ENCODE measurements around the gene HDAC4.
A peak's percentile ranks its signal among the peaks of the same experiment; 100 is the strongest.

The HDAC4 gene

DNA sequence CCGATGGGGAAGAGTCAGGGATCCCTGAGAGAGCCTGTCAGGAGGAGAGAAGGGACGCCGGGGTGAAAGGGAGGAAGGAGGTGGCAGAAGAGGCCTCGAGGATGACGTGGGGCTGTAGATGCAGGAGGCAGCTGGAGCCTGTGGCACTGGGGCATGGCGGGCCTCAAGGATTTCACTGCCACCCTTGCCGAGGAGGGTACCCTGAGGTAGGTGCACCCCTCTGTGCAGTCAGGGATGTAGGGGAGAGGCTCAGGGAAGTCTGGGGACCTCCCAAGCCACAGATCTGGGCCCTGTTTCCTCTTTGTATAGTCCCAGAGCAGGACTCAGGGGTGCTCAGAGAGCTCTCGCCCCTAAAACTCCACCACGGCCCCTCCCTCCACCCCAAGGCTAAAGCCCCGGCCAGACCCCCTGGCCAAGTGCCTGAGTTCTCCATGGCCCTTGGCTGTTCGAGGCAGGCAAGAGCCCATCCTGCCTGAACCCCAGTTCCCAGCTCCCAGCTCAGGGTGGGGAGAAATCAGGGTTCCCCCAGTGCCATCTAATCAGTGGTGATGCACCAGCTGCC, 39.0 kb upstream of the HDAC4 start:
- Histone ChIP-seq H3K36me3 (ENCODE audit: control insufficient read depth, insufficient read depth, low read length) (no peaks in the 10 kb centered on the region), H3K4me1 (ENCODE audit: control insufficient read depth, insufficient read depth, low read length) (peaks cover 33% of the 10 kb centered on the region), H3K4me3 (ENCODE audit: insufficient read depth, low read depth, low read length) (no peak overlapping the region), H3K9me3 (ENCODE audit: control insufficient read depth, low read length) (peaks cover 3% of the 10 kb centered on the region), H3K27me3 (ENCODE audit: control insufficient read depth, insufficient read depth, low read length, poor library complexity, severe bottlenecking) (no peaks in the 10 kb centered on the region), H3K27ac (ENCODE audit: insufficient read depth, low read depth, low read length, poor library complexity, severe bottlenecking) (peak overlapping the region; percentile 93)
- 78 to 82% methylated on average over 11 of the region's 11 CpGs for WGBS, 2 experiments

DNA sequence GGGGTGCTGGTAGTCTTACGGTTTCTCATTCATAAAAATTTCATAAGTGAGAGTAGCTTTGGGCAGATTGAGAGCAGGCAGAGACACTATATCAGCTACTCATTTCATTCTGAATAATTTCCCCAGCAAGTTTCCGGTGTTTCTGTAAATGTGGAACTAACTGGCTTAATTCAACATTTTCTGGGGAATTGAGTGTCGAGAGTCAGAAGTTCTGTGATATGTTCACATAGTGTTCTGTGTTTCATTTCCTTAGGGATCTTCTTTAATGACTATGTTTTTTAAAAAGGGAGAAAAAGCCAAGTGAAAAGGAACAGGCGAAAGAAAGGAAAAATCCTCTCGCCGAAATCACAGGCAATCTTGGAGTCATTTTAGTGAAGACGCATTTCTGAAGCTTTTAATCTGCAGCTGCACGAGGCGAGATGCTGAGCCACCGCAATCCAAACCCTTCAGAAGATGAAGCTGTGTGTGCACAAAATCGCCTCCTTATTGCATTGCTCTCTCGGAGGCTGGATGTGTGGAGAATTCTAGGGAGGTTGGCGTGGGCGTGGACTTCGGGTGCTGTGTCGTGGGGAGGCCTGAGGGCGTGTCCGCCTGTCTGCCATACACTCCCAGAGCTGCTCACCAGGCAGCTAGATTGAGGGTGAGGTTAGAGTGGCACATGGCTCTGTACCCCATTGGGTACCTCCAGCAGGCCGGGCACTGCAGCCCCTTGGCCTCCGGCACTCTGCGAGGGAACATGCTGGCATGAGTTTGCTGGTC, 38.4 kb upstream of the HDAC4 start:
- Histone ChIP-seq H3K27ac (ENCODE audit: insufficient read depth, low read depth, low read length, poor library complexity, severe bottlenecking) (peak overlapping the region; percentile 93), H3K4me3 (ENCODE audit: insufficient read depth, low read depth, low read length) (no peak overlapping the region), H3K9me3 (ENCODE audit: control insufficient read depth, low read length) (peaks cover 3% of the 10 kb centered on the region), H3K27me3 (ENCODE audit: control insufficient read depth, insufficient read depth, low read length, poor library complexity, severe bottlenecking) (no peaks in the 10 kb centered on the region), H3K36me3 (ENCODE audit: control insufficient read depth, insufficient read depth, low read length) (no peaks in the 10 kb centered on the region), H3K4me1 (ENCODE audit: control insufficient read depth, insufficient read depth, low read length) (peaks cover 33% of the 10 kb centered on the region)
- 91 to 92% methylated on average over 21 of the region's 21 CpGs for WGBS, 2 experiments

- WGBS, 2 experiments: 91 to 95% methylated on average over 2 to 3 of the region's 3 CpGs
- Histone ChIP-seq H3K36me3 (ENCODE audit: control insufficient read depth, insufficient read depth, low read length) (no peaks in the 10 kb centered on the region), H3K27me3 (ENCODE audit: control insufficient read depth, insufficient read depth, low read length, poor library complexity, severe bottlenecking) (no peaks in the 10 kb centered on the region), H3K27ac (ENCODE audit: insufficient read depth, low read depth, low read length, poor library complexity, severe bottlenecking) (no peak overlapping the region), H3K9me3 (ENCODE audit: control insufficient read depth, low read length) (peaks cover 3% of the 10 kb centered on the region), H3K4me1 (ENCODE audit: control insufficient read depth, insufficient read depth, low read length) (peaks cover 33% of the 10 kb centered on the region), H3K4me3 (ENCODE audit: insufficient read depth, low read depth, low read length) (no peak overlapping the region)
These were observed 37.5 kb upstream of the HDAC4 start for GRCh38 chr2:239438368-239438767.

- Histone ChIP-seq H3K27me3 (ENCODE audit: control insufficient read depth, insufficient read depth, low read length, poor library complexity, severe bottlenecking) (no peaks in the 10 kb centered on the region), H3K4me3 (ENCODE audit: insufficient read depth, low read depth, low read length) (no peak overlapping the region), H3K27ac (ENCODE audit: insufficient read depth, low read depth, low read length, poor library complexity, severe bottlenecking) (no peak overlapping the region), H3K36me3 (ENCODE audit: control insufficient read depth, insufficient read depth, low read length) (no peaks in the 10 kb centered on the region), H3K9me3 (ENCODE audit: control insufficient read depth, low read length) (no peaks in the 10 kb centered on the region), H3K4me1 (ENCODE audit: control insufficient read depth, insufficient read depth, low read length) (peaks cover 26% of the 10 kb centered on the region)
- 92% methylated on average over 2 of the region's 2 CpGs; no CpG with 5 or more reads in 1 of the 2 experiments for WGBS, 2 experiments
These were observed 36.0 kb upstream of the HDAC4 start for GRCh38 chr2:239436669-239437335.

- 79 to 81% methylated on average over 5 of the region's 5 CpGs for WGBS, 2 experiments
- no peak overlapping the region for H3K4me3 ChIP-seq (ENCODE audit: insufficient read depth, low read depth, low read length)
- no peaks in the 10 kb centered on the region for H3K27me3 ChIP-seq (ENCODE audit: control insufficient read depth, insufficient read depth, low read length, poor library complexity, severe bottlenecking)
- no peak overlapping the region for H3K27ac ChIP-seq (ENCODE audit: insufficient read depth, low read depth, low read length, poor library complexity, severe bottlenecking)
- H3K4me1 ChIP-seq (ENCODE audit: control insufficient read depth, insufficient read depth, low read length): peaks cover 19% of the 10 kb centered on the region
- no peaks in the 10 kb centered on the region for H3K9me3 ChIP-seq (ENCODE audit: control insufficient read depth, low read length)
- no peaks in the 10 kb centered on the region for H3K36me3 ChIP-seq (ENCODE audit: control insufficient read depth, insufficient read depth, low read length)
These were observed 35.3 kb upstream of the HDAC4 start for GRCh38 chr2:239436076-239436475.

- Histone ChIP-seq H3K36me3 (ENCODE audit: control insufficient read depth, insufficient read depth, low read length) (no peaks in the 10 kb centered on the region), H3K27ac (ENCODE audit: insufficient read depth, low read depth, low read length, poor library complexity, severe bottlenecking) (no peak overlapping the region), H3K4me1 (ENCODE audit: control insufficient read depth, insufficient read depth, low read length) (no peaks in the 10 kb centered on the region), H3K4me3 (ENCODE audit: insufficient read depth, low read depth, low read length) (no peak overlapping the region), H3K9me3 (ENCODE audit: control insufficient read depth, low read length) (no peaks in the 10 kb centered on the region), H3K27me3 (ENCODE audit: control insufficient read depth, insufficient read depth, low read length, poor library complexity, severe bottlenecking) (no peaks in the 10 kb centered on the region)
- WGBS, 2 experiments: 85 to 86% methylated on average over 4 of the region's 4 CpGs
These were observed 33.1 kb upstream of the HDAC4 start for GRCh38 chr2:239433777-239434403.

DNA sequence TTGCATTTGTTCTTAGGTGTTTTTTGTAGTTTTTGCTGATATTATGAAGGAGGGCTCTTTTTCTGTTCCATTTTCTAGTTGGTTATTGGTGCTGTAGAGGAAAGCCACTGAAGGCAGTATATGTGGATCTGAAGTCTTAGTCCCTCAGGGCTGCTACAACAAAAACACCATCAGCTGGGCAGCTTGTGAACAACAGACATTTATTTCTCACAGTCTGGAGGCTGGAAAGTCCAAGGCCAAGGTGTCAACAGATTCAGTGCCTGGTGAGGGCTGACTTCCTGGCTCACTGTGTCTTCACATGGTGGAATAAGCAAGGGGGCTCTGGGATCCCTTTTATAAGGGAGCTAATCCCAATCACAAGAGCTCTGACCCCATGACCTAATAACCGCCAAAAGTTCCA, 31.4 kb upstream of the HDAC4 start:
- 48 to 59% methylated on average over 1 of the region's 1 CpG for WGBS, 2 experiments
- H3K9me3 ChIP-seq (ENCODE audit: control insufficient read depth, low read length): no peaks in the 10 kb centered on the region
- H3K4me1 ChIP-seq (ENCODE audit: control insufficient read depth, insufficient read depth, low read length): no peaks in the 10 kb centered on the region
- no peak overlapping the region for H3K27ac ChIP-seq (ENCODE audit: insufficient read depth, low read depth, low read length, poor library complexity, severe bottlenecking)
- H3K4me3 ChIP-seq (ENCODE audit: insufficient read depth, low read depth, low read length): no peak overlapping the region
- H3K27me3 ChIP-seq (ENCODE audit: control insufficient read depth, insufficient read depth, low read length, poor library complexity, severe bottlenecking): no peaks in the 10 kb centered on the region
- H3K36me3 ChIP-seq (ENCODE audit: control insufficient read depth, insufficient read depth, low read length): no peaks in the 10 kb centered on the region

GRCh38 chr2:239431536-239431935, 30.7 kb upstream of the HDAC4 start:
- 83 to 88% methylated on average over 5 of the region's 5 CpGs for WGBS, 2 experiments
- no peaks in the 10 kb centered on the region for H3K27me3 ChIP-seq (ENCODE audit: control insufficient read depth, insufficient read depth, low read length, poor library complexity, severe bottlenecking)
- H3K9me3 ChIP-seq (ENCODE audit: control insufficient read depth, low read length): no peaks in the 10 kb centered on the region
- no peaks in the 10 kb centered on the region for H3K4me1 ChIP-seq (ENCODE audit: control insufficient read depth, insufficient read depth, low read length)
- H3K27ac ChIP-seq (ENCODE audit: insufficient read depth, low read depth, low read length, poor library complexity, severe bottlenecking): no peak overlapping the region
- no peaks in the 10 kb centered on the region for H3K36me3 ChIP-seq (ENCODE audit: control insufficient read depth, insufficient read depth, low read length)
- no peak overlapping the region for H3K4me3 ChIP-seq (ENCODE audit: insufficient read depth, low read depth, low read length)

DNA sequence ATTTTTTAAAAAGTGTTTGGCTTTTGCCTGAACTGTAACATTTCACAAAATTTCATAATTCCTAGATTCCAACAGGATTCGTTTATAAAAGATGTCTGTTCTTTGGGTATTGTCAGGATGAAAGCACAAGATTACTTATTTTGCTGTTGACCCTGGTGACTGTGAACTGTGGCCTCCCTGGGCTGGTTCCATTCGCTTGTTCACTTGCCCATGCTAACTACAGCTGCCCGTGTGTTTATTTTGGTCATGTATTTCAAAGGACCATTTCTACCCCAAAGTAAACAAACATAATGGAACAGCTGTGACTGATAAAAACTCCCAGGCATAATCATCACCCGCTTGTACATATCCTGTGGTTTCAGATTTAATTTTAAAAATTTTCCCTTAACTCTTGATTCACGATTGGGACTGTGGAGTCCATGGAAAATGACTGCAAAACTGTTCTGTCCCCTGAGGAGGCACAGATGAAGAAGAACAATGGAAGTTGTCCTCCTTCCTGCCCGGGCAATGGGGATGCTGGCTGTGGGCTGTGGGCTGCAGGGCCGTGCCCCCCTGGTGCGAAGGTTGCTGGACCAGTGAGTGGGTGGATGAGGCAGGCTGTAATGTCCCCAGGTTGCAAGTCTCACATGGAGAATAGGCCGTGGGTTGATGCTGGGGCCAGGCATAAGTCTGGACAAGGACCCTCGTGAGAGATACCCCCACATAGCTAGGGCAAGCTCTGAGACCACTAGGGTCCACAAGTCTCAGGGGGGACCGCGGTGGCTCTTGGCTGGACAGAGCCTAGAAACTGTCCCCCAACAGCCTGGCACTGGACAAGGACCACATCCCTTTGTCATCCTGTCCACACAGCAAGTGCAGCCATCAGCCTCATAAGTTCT, 28.9 kb upstream of the HDAC4 start:
- Histone ChIP-seq H3K27ac (ENCODE audit: insufficient read depth, low read depth, low read length, poor library complexity, severe bottlenecking) (no peak overlapping the region), H3K4me3 (ENCODE audit: insufficient read depth, low read depth, low read length) (no peak overlapping the region), H3K27me3 (ENCODE audit: control insufficient read depth, insufficient read depth, low read length, poor library complexity, severe bottlenecking) (no peaks in the 10 kb centered on the region), H3K36me3 (ENCODE audit: control insufficient read depth, insufficient read depth, low read length) (no peaks in the 10 kb centered on the region), H3K9me3 (ENCODE audit: control insufficient read depth, low read length) (no peaks in the 10 kb centered on the region), H3K4me1 (ENCODE audit: control insufficient read depth, insufficient read depth, low read length) (peaks cover 4% of the 10 kb centered on the region)
- WGBS, 2 experiments: 89 to 92% methylated on average over 12 of the region's 12 CpGs
